ENCODE measurements around the gene CCDC92. TPM values are rescaled to one million over a fixed set of nuclear protein-coding genes. Genes with fewer than 3 reads are reported as not detected.

CCDC92 gene
- total and polyA plus RNA-seq, 2 donors from 2014 or later = 39.3 to 41.4 TPM

DNA sequence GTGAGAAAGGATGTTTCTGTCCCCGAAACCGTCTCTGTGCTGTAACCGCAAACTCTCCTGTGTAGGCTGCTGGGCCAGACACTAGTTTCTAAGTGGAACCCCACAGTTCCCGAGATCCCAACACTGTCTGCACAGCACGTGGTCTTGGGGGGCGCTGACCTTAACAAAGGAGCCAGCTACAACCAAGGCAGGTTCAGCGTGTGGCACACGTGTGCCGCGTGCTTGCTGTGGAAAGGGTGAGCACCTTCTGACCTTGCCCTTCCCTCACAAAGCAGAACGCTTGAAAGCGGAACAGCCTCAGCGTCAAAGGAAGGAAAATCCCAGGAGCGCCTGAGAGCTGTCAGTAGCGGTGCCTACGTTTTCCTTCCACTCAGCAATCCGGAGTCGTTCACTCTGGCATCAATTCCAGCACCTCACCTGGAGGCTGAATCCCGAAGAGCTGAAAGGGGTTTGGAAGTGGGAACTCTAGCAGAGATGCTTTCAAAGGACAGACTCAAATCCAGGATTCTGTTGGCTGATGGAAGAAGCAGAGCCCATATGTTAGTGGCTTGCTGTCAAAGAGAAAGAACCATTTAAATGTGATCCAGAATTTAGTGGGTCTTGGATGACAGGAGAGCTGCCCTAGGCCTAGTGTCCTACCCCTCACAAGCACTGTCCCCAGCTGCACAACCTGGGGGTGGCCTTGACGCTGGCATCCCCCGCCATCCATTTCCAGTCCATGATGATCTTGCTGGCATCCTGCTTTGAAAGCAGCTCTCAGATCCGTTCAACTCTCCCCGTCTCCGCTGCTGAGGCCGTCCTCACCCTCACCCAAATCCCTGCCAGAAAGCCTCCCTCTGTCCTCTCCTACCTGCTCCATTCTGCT, 27.1 kb downstream of the CCDC92 start:
- peaks cover 0 to 16% (median 13%) of the 10 kb centered on the region in 3 donors for H3K36me3 ChIP-seq (ENCODE audit: control insufficient read depth in 2 of 3, insufficient read depth in 3 of 3, low read length in 3 of 3)
- FAIRE-seq = no peak

DNA sequence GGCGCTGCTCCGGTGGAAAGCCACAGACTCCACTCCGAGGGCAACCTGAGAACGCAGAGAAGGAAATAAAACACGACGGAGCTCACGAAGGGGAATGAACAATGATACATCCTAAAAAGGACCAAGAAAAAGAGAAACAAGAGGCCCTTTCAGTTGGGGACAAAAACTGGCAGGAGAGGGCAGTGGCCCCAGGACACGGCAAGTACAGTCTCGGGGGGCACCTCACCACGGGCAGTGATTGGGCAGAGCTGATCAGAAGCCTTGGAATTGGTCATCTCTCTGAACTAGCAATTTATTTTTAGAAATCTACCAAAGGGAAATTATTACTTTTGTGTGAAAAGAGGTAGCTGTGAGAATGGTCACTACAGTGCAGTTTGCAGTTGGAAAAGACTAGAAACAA, 27.9 kb downstream of the CCDC92 start:
- no peak overlapping the region for H3K27ac ChIP-seq (ENCODE audit: low read depth in 2 of 2, low read length in 2 of 2)
- H3K36me3 ChIP-seq (ENCODE audit: control insufficient read depth in 2 of 3, insufficient read depth in 3 of 3, low read length in 3 of 3) = peaks cover 0 to 18% (median 16%) of the 10 kb centered on the region in 3 donors
- no peak overlapping the region for H3K9ac ChIP-seq (ENCODE audit: low read length in 3 of 3)
- H3K4me1 ChIP-seq (ENCODE audit: control insufficient read depth in 2 of 3, insufficient read depth in 2 of 3, low read depth in 1 of 3, low read length in 3 of 3) = peaks cover 0 to 6% (median 4%) of the 10 kb centered on the region in 3 donors
- intact Hi-C loops (cut with DNase I) = no loop called here
- TF ChIP-seq, protein P1, sequence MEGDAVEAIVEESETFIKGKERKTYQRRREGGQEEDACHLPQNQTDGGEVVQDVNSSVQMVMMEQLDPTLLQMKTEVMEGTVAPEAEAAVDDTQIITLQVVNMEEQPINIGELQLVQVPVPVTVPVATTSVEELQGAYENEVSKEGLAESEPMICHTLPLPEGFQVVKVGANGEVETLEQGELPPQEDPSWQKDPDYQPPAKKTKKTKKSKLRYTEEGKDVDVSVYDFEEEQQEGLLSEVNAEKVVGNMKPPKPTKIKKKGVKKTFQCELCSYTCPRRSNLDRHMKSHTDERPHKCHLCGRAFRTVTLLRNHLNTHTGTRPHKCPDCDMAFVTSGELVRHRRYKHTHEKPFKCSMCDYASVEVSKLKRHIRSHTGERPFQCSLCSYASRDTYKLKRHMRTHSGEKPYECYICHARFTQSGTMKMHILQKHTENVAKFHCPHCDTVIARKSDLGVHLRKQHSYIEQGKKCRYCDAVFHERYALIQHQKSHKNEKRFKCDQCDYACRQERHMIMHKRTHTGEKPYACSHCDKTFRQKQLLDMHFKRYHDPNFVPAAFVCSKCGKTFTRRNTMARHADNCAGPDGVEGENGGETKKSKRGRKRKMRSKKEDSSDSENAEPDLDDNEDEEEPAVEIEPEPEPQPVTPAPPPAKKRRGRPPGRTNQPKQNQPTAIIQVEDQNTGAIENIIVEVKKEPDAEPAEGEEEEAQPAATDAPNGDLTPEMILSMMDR (IDR thresholded peaks at IDR 0.05; ENCODE audit: borderline replicate concordance, extremely low read depth, insufficient read depth) = no peak
- no peak overlapping the region for H3K4me3 ChIP-seq (ENCODE audit: low read length in 3 of 3)
- no peaks in the 10 kb centered on the region for H3K27me3 ChIP-seq (ENCODE audit: control insufficient read depth, insufficient read depth, low read length)
- no peak for FAIRE-seq
- no peak for DNase-seq
- H3K9me3 ChIP-seq (ENCODE audit: control insufficient read depth in 2 of 3, insufficient read depth in 1 of 3, low read length in 3 of 3) = no peaks in the 10 kb centered on the region

More for the DNA sequence above, 27.1 kb downstream of the CCDC92 start:
- Histone ChIP-seq H3K4me1 (ENCODE audit: control insufficient read depth in 2 of 3, insufficient read depth in 2 of 3, low read depth in 1 of 3, low read length in 3 of 3) (peaks cover 0 to 6% (median 5%) of the 10 kb centered on the region in 3 donors), H3K9me3 (ENCODE audit: control insufficient read depth in 2 of 3, insufficient read depth in 1 of 3, low read length in 3 of 3) (no peaks in the 10 kb centered on the region), H3K4me3 (ENCODE audit: low read length in 3 of 3) (no peak overlapping the region), H3K27me3 (ENCODE audit: control insufficient read depth, insufficient read depth, low read length) (no peaks in the 10 kb centered on the region), H3K27ac (ENCODE audit: low read depth in 2 of 2, low read length in 2 of 2) (no peak overlapping the region), H3K9ac (ENCODE audit: low read length in 3 of 3) (no peak overlapping the region)
- DNase-seq = no peak
- intact Hi-C loops (cut with DNase I) = no loop called here
- TF ChIP-seq, protein P1 (IDR thresholded peaks at IDR 0.05; ENCODE audit: borderline replicate concordance, extremely low read depth, insufficient read depth) = no peak

DNA sequence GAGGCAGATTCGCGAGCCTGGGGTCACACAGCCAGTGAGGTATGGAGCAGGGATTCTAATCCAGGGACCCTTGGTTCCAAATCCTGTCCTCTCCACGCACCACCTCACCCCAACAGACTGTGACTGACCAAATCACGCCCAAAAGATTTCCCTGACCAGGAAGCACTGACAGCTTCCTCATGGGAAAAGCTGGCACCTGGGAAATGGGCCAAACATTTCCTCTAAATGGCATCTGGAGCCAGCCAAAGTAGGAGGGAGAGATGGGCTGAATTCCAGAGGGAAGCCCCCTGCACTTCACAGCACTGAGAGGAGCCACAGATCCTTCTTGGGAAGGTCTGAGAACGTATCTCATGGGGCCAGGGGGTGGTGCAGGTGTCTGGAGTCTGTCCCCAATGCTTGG, 28.8 kb downstream of the CCDC92 start:
- TF ChIP-seq, protein P1 (IDR thresholded peaks at IDR 0.05; ENCODE audit: borderline replicate concordance, extremely low read depth, insufficient read depth) = no peak
- DNase-seq (no peak), FAIRE-seq (no peak)
- Histone ChIP-seq H3K9ac (ENCODE audit: low read length in 3 of 3) (no peak overlapping the region), H3K9me3 (ENCODE audit: control insufficient read depth in 2 of 3, insufficient read depth in 1 of 3, low read length in 3 of 3) (no peaks in the 10 kb centered on the region), H3K4me3 (ENCODE audit: low read length in 3 of 3) (no peak overlapping the region), H3K27me3 (ENCODE audit: control insufficient read depth, insufficient read depth, low read length) (no peaks in the 10 kb centered on the region), H3K4me1 (ENCODE audit: control insufficient read depth in 2 of 3, insufficient read depth in 2 of 3, low read depth in 1 of 3, low read length in 3 of 3) (peaks cover 0 to 6% (median 3%) of the 10 kb centered on the region in 3 donors), H3K27ac (ENCODE audit: low read depth in 2 of 2, low read length in 2 of 2) (no peak overlapping the region), H3K36me3 (ENCODE audit: control insufficient read depth in 2 of 3, insufficient read depth in 3 of 3, low read length in 3 of 3) (peaks cover 0 to 18% (median 16%) of the 10 kb centered on the region in 3 donors)
- intact Hi-C loops (cut with DNase I) = no loop called here

All from kidney (tissue), 14 donors.